OCI-LY7 (cell line): Measurements from ENCODE around the gene DCAF8.

Experiments
- CTCF ChIP-seq: fragments of 200-600 bp; sonication (generic); conservative IDR thresholded peaks from 2 replicates; pipeline ENCODE4 v1.5.1; 2014; ENCODE audit warnings: mild to moderate bottlenecking, antibody characterized with exemption, low read length, moderate library complexity, mixed read lengths
- EZH2phosphoT487 ChIP-seq: fragments of 200-600 bp; sonication (generic); IDR thresholded peaks from 2 replicates; pipeline ENCODE4 v1.6.1; 2018; ENCODE audit warnings: low read depth, borderline replicate concordance, mild to moderate bottlenecking, mixed run types, antibody characterized with exemption, low read length, moderate library complexity, mixed read lengths

DNA sequence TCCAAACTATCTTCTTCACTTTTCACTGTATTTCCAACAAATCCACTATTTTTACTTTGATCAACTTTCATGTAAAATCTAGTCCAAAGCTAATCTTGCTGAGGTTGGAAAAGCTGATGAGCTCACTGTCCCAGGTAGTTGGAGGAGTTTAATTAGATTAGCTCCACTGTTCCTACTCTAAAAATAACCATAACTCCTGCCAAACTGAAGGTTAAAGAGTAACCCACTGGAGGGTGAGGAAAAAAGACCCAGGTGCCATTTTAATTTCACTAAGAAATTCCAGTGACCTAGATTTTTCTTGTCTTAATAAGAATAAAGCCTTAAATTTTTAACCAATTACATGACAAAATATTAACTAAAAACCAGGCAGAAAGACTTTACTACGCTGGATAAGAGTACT lies 15.3 kb downstream of the DCAF8 start:
- TF ChIP-seq CTCF (no peak), EZH2phosphoT487 (no peak)
